OCI-LY7 (cell line): ENCODE data around the gene SMARCB1. TPM values are rescaled to one million over a fixed set of nuclear protein-coding genes. Genes with fewer than 3 reads are reported as not detected.
A peak's percentile ranks its signal among the peaks of the same experiment; 100 is the strongest.

Source experiments
- BruUV-seq: library from RNA; stranded (reverse); fragments of 400-500 nt; replicated peaks from 2 replicates; lab custom pipeline; 2021; lab: Mats Ljungman, UMichigan
- CTCF ChIA-PET: fragments of 300-600 bp; sonication (Branson Sonifier 250); formaldehyde crosslinking; loops from one replicate; lab custom pipeline; 2022; ENCODE audit warnings: antibody characterized with exemption; ENCODE audit not compliant: unreplicated experiment; lab: Charles Lee
- POLR2A ChIA-PET: fragments of 300-600 bp; sonication (Branson Sonifier 250); formaldehyde crosslinking; loops from one replicate; lab custom pipeline; 2022; ENCODE audit warnings: antibody characterized with exemption; lab: Charles Lee
- DNase-seq: peaks from one replicate; pipeline ENCODE4 v3.0.0-alpha.2; 2015; ENCODE audit warnings: low spot score
- H2AFZ ChIP-seq: fragments of 200-600 bp; sonication (generic), shearing (Covaris generic); 2 replicates; pipeline ENCODE4 v1.6.1; 2014; ENCODE audit warnings: mild to moderate bottlenecking, antibody characterized with exemption, low read length, moderate library complexity
- H3K27ac ChIP-seq: fragments of 200-600 bp; sonication (generic); 2 replicates; pipeline ENCODE4 v1.5.1; 2014; ENCODE audit warnings: mixed run types, low read depth, mild to moderate bottlenecking, moderate library complexity, low read length, inconsistent platforms; ENCODE audit not compliant: poor library complexity, severe bottlenecking
- H3K36me3 ChIP-seq: fragments of 200-600 bp; sonication (generic); 2 replicates; pipeline ENCODE4 v1.6.1; 2014; ENCODE audit warnings: mild to moderate bottlenecking, antibody characterized with exemption, low read length, moderate library complexity, mixed read lengths; ENCODE audit not compliant: insufficient read depth
- H3K4me1 ChIP-seq: fragments of 200-600 bp; sonication (generic); 2 replicates; pipeline ENCODE4 v1.5.1; 2014; ENCODE audit warnings: mild to moderate bottlenecking, low read length; ENCODE audit not compliant: insufficient read depth, poor library complexity, severe bottlenecking
- H3K4me2 ChIP-seq: fragments of 200-600 bp; sonication (generic); 2 replicates; pipeline ENCODE4 v1.6.1; 2014; ENCODE audit warnings: mild to moderate bottlenecking, low read length
- H3K4me3 ChIP-seq: fragments of 200-600 bp; sonication (generic); 2 replicates; pipeline ENCODE4 v1.5.1; 2014; ENCODE audit warnings: mild to moderate bottlenecking, low read depth, low read length; ENCODE audit not compliant: poor library complexity, severe bottlenecking
- H3K79me2 ChIP-seq: fragments of 200-600 bp; sonication (generic); 2 replicates; pipeline ENCODE4 v1.6.1; 2016; ENCODE audit warnings: low read depth, mild to moderate bottlenecking, low read length, moderate library complexity, mixed read lengths; ENCODE audit not compliant: insufficient read depth
- H3K9me2 ChIP-seq: fragments of 200-600 bp; sonication (generic); 2 replicates; pipeline ENCODE4 v1.6.1; 2016; ENCODE audit warnings: mild to moderate bottlenecking, low read length, mixed read lengths; ENCODE audit not compliant: insufficient read depth
- H3K9me3 ChIP-seq: fragments of 200-600 bp; sonication (generic); 2 replicates; pipeline ENCODE4 v1.6.1; 2014; ENCODE audit warnings: mild to moderate bottlenecking, mixed run types, low read length, mixed read lengths
- H4K20me1 ChIP-seq: fragments of 200-600 bp; sonication (generic); 2 replicates; pipeline ENCODE4 v1.6.1; 2014; ENCODE audit warnings: mild to moderate bottlenecking, antibody characterized with exemption, low read length, moderate library complexity, mixed read lengths; ENCODE audit not compliant: insufficient read depth
- CTCF ChIP-seq: fragments of 200-600 bp; sonication (generic); conservative IDR thresholded peaks from 2 replicates; pipeline ENCODE4 v1.5.1; 2014; ENCODE audit warnings: mild to moderate bottlenecking, antibody characterized with exemption, low read length, moderate library complexity, mixed read lengths
- EZH2phosphoT487 ChIP-seq: fragments of 200-600 bp; sonication (generic); IDR thresholded peaks from 2 replicates; pipeline ENCODE4 v1.6.1; 2018; ENCODE audit warnings: low read depth, borderline replicate concordance, mild to moderate bottlenecking, mixed run types, antibody characterized with exemption, low read length, moderate library complexity, mixed read lengths
- intact Hi-C: fragments of 100-400 bp; cut with micrococcal nuclease; formaldehyde crosslinking; loops from one replicate; pipeline ENCODE4 v1.10.0; 2022; ENCODE audit not compliant: unreplicated experiment
- total RNA-seq, 2 experiments: library from RNA; depleted of rRNA in 1 of 2; stranded (reverse); fragments of >200 nt in 1 of 2; shearing (Covaris generic) in 1 of 2; gene quantifications; 2 replicates each; pipeline ENCODE4 v1.2.3, GENCODE V29; 2014 to 2022

Gene SMARCB1
- total RNA-seq, 2 experiments from 2014 or later = 252 to 265 TPM

GRCh38 chr22:23804781-23805291, 18.1 kb downstream of the SMARCB1 start:
- Histone ChIP-seq H3K4me1 (peaks cover 77% of the 10 kb centered on the region), H3K36me3 (peaks cover 68% of the 10 kb centered on the region), H2AFZ (0 out of 2 replicates have a peak overlapping the region, but pooled peaks have one; percentile 15), H4K20me1 (no peaks in the 10 kb centered on the region), H3K9me3 (no peaks in the 10 kb centered on the region), H3K79me2 (peaks cover 28% of the 10 kb centered on the region; the same call in 1 of the 2 replicates), H3K27ac (peak overlapping the region; percentile 97), H3K4me2 (peak overlapping the region; percentile 72), H3K9me2 (no peaks in the 10 kb centered on the region), H3K4me3 (peak overlapping the region; percentile 59)
- POLR2A ChIA-PET = interaction anchor here (0.6 to 1.9 kb wide), 5 partner anchors 14 to 40 kb away, joined by 3 to 17 read pairs (median 4); partner anchors contain the start of gene DERL3
- intact Hi-C loops = loop anchor here (5.0 kb wide), 1 partner anchor 622 kb away; the partner anchor contains the start of gene ADORA2A
- TF ChIP-seq EZH2phosphoT487 = no peak
- TF ChIP-seq CTCF = 0 out of 2 replicates have a peak, but pooled peaks have one; percentile 16
- BruUV-seq = no TSS peak
- DNase-seq = peak; percentile 29
- CTCF ChIA-PET = interaction anchor here (0.9 kb wide), 1 partner anchor 32 kb away, joined by 3 read pairs; no protein-coding TSS in a partner anchor

GRCh38 chr22:23806837-23807236, 20.1 kb downstream of the SMARCB1 start:
- DNase-seq = peak; percentile 29
- Histone ChIP-seq H3K36me3 (peaks cover 75% of the 10 kb centered on the region), H3K79me2 (peaks cover 26% of the 10 kb centered on the region; the same call in 1 of the 2 replicates), H3K4me1 (peaks cover 57% of the 10 kb centered on the region), H3K4me3 (peak overlapping the region; percentile 7), H2AFZ (no peak overlapping the region), H4K20me1 (no peaks in the 10 kb centered on the region), H3K4me2 (peak overlapping the region; percentile 72), H3K9me2 (no peaks in the 10 kb centered on the region), H3K9me3 (no peaks in the 10 kb centered on the region), H3K27ac (peak overlapping the region; percentile 97)
- TF ChIP-seq CTCF (no peak), EZH2phosphoT487 (no peak)
- POLR2A ChIA-PET = interaction anchor here (0.7 to 1.1 kb wide), 3 partner anchors 8 to 394 kb away, joined by 3 to 6 read pairs (median 3); no protein-coding TSS in a partner anchor
- no TSS peak for BruUV-seq
- intact Hi-C loops = no loop called here
- CTCF ChIA-PET = no interaction called here

GRCh38 chr22:23812378-23812777, 25.6 kb downstream of the SMARCB1 start:
- no peak overlapping the region for H2AFZ ChIP-seq
- no peaks in the 10 kb centered on the region for H3K9me2 ChIP-seq
- TF ChIP-seq EZH2phosphoT487 = no peak
- no peak for TF ChIP-seq CTCF
- peaks cover 3% of the 10 kb centered on the region; the same call in 1 of the 2 replicates for H3K79me2 ChIP-seq
- H4K20me1 ChIP-seq = no peaks in the 10 kb centered on the region
- no peak overlapping the region for H3K4me3 ChIP-seq
- intact Hi-C loops = no loop called here
- BruUV-seq = no TSS peak
- no peak overlapping the region for H3K4me2 ChIP-seq
- CTCF ChIA-PET = no interaction called here
- POLR2A ChIA-PET = interaction anchor here (0.7 kb wide), 2 partner anchors 10 to 248 kb away, joined by 4 to 6 read pairs; no protein-coding TSS in a partner anchor
- H3K27ac ChIP-seq = no peak overlapping the region
- DNase-seq = no peak
- no peaks in the 10 kb centered on the region for H3K9me3 ChIP-seq
- H3K4me1 ChIP-seq = peaks cover 2% of the 10 kb centered on the region
- H3K36me3 ChIP-seq = peaks cover 74% of the 10 kb centered on the region
